Measurements from ENCODE around the gene VIPAS39.

Gene VIPAS39

GRCh38 chr14:77457522-77458248 lies at the start of gene VIPAS39, which contains the start of gene AHSA1:
TSS of gene VIPAS39 (minus strand) at chr14:77457601. CDS start at chr14:77454102, 3,499 bp downstream.
TSS of gene AHSA1 (plus strand) at chr14:77458093. CDS start at chr14:77458190, 97 bp downstream.
- in situ Hi-C loops (cut with MboI; ENCODE audit: low sequenced_read_pairs): no loop called here

GRCh38 chr14:77505031-77505430 lies 47.6 kb upstream of the VIPAS39 start:
- in situ Hi-C loops (cut with MboI; ENCODE audit: low sequenced_read_pairs): no loop called here

- in situ Hi-C loops (cut with MboI; ENCODE audit: low sequenced_read_pairs): no loop called here
Observed at GRCh38 chr14:77503138-77503537, 45.7 kb upstream of the VIPAS39 start.

GRCh38 chr14:77502109-77502782 lies 44.8 kb upstream of the VIPAS39 start:
- in situ Hi-C loops (cut with MboI; ENCODE audit: low sequenced_read_pairs): no loop called here

GRCh38 chr14:77498984-77499527 lies 41.7 kb upstream of the VIPAS39 start:
- in situ Hi-C loops (cut with MboI; ENCODE audit: low sequenced_read_pairs): no loop called here

GRCh38 chr14:77498120-77498979 lies 40.9 kb upstream of the VIPAS39 start, which contains the start of gene ISM2:
TSS of gene ISM2 (minus strand) at chr14:77498816. CDS start at chr14:77498793, 23 bp downstream.
- in situ Hi-C loops (cut with MboI; ENCODE audit: low sequenced_read_pairs): no loop called here

GRCh38 chr14:77495334-77495733 lies 37.9 kb upstream of the VIPAS39 start:
- in situ Hi-C loops (cut with MboI; ENCODE audit: low sequenced_read_pairs): no loop called here

- in situ Hi-C loops (cut with MboI; ENCODE audit: low sequenced_read_pairs): no loop called here
Observed at GRCh38 chr14:77491056-77491455, 33.7 kb upstream of the VIPAS39 start.

- in situ Hi-C loops (cut with MboI; ENCODE audit: low sequenced_read_pairs): no loop called here
Observed at GRCh38 chr14:77490347-77490986, 33.1 kb upstream of the VIPAS39 start.

GRCh38 chr14:77489041-77489440 lies 31.6 kb upstream of the VIPAS39 start:
- in situ Hi-C loops (cut with MboI; ENCODE audit: low sequenced_read_pairs): no loop called here

GRCh38 chr14:77488558-77488957 lies 31.2 kb upstream of the VIPAS39 start:
- in situ Hi-C loops (cut with MboI; ENCODE audit: low sequenced_read_pairs): no loop called here

GRCh38 chr14:77485901-77486678 lies 28.7 kb upstream of the VIPAS39 start:
- in situ Hi-C loops (cut with MboI; ENCODE audit: low sequenced_read_pairs): no loop called here

GRCh38 chr14:77485256-77485655 lies 27.9 kb upstream of the VIPAS39 start:
- in situ Hi-C loops (cut with MboI; ENCODE audit: low sequenced_read_pairs): no loop called here

- in situ Hi-C loops (cut with MboI; ENCODE audit: low sequenced_read_pairs): no loop called here
Observed at GRCh38 chr14:77482422-77482821, 25.0 kb upstream of the VIPAS39 start.

- in situ Hi-C loops (cut with MboI; ENCODE audit: low sequenced_read_pairs): no loop called here
Observed at GRCh38 chr14:77478796-77479195, 21.4 kb upstream of the VIPAS39 start.

- in situ Hi-C loops (cut with MboI; ENCODE audit: low sequenced_read_pairs): no loop called here
Observed at GRCh38 chr14:77478029-77478428, 20.6 kb upstream of the VIPAS39 start.

GRCh38 chr14:77475432-77476115 lies 18.2 kb upstream of the VIPAS39 start:
- in situ Hi-C loops (cut with MboI; ENCODE audit: low sequenced_read_pairs): no loop called here

- in situ Hi-C loops (cut with MboI; ENCODE audit: low sequenced_read_pairs): no loop called here
Observed at GRCh38 chr14:77474479-77475177, 17.2 kb upstream of the VIPAS39 start.

- in situ Hi-C loops (cut with MboI; ENCODE audit: low sequenced_read_pairs): no loop called here
Observed at GRCh38 chr14:77473921-77474320, 16.5 kb upstream of the VIPAS39 start.
